ENCODE results near the gene IL17RB. TPM values are rescaled to one million over a fixed set of nuclear protein-coding genes. Genes with fewer than 3 reads are reported as not detected.

IL17RB gene
- total RNA-seq, 3 donors from 2014 or later, result 0.64 to 61.6 (median 46.5) TPM

GRCh38 chr3:53859178-53859577, 12.8 kb downstream of the IL17RB start:
- Histone ChIP-seq H3K36me3 (no peaks in the 10 kb centered on the region), H3K27me3 (no peaks in the 10 kb centered on the region), H3K4me3 (no peak overlapping the region), H3K27ac (no peak overlapping the region), H3K4me1 (no peaks in the 10 kb centered on the region), H3K9me3 (no peaks in the 10 kb centered on the region)
- TF ChIP-seq CTCF (IDR thresholded peaks at IDR 0.05) (no peak), POLR2A (IDR thresholded peaks at IDR 0.05) (no peak), POLR2AphosphoS5 (IDR thresholded peaks at IDR 0.05) (no peak)
- DNase-seq (ENCODE audit: low spot score in 2 of 2), result no peak
- intact Hi-C loops (cut with DNase I; ENCODE audit: low total_unique reads), result no loop called here

GRCh38 chr3:53860196-53860595, 13.8 kb downstream of the IL17RB start:
- TF ChIP-seq POLR2A (IDR thresholded peaks at IDR 0.05) (no peak), CTCF (IDR thresholded peaks at IDR 0.05) (no peak), POLR2AphosphoS5 (IDR thresholded peaks at IDR 0.05) (no peak)
- Histone ChIP-seq H3K27ac (no peak overlapping the region), H3K27me3 (no peaks in the 10 kb centered on the region), H3K4me3 (no peak overlapping the region), H3K36me3 (no peaks in the 10 kb centered on the region), H3K4me1 (no peaks in the 10 kb centered on the region), H3K9me3 (no peaks in the 10 kb centered on the region)
- intact Hi-C loops (cut with DNase I; ENCODE audit: low total_unique reads), result no loop called here
- DNase-seq (ENCODE audit: low spot score in 2 of 2), result no peak

GRCh38 chr3:53862241-53862640, 15.9 kb downstream of the IL17RB start:
- DNase-seq (ENCODE audit: low spot score in 2 of 2), result no peak
- intact Hi-C loops (cut with DNase I; ENCODE audit: low total_unique reads), result no loop called here
- no peak overlapping the region for H3K27ac ChIP-seq
- no peaks in the 10 kb centered on the region for H3K36me3 ChIP-seq
- TF ChIP-seq CTCF (IDR thresholded peaks at IDR 0.05), result no peak
- TF ChIP-seq POLR2AphosphoS5 (IDR thresholded peaks at IDR 0.05), result no peak
- TF ChIP-seq POLR2A (IDR thresholded peaks at IDR 0.05), result no peak
- no peaks in the 10 kb centered on the region for H3K27me3 ChIP-seq
- no peaks in the 10 kb centered on the region for H3K9me3 ChIP-seq
- H3K4me1 ChIP-seq, result no peaks in the 10 kb centered on the region
- H3K4me3 ChIP-seq, result no peak overlapping the region

- no peaks in the 10 kb centered on the region for H3K36me3 ChIP-seq
- no peak overlapping the region for H3K27ac ChIP-seq
- H3K4me3 ChIP-seq, result no peak overlapping the region
- H3K27me3 ChIP-seq, result no peaks in the 10 kb centered on the region
- H3K9me3 ChIP-seq, result no peaks in the 10 kb centered on the region
- no peak for TF ChIP-seq POLR2AphosphoS5 (IDR thresholded peaks at IDR 0.05)
- TF ChIP-seq POLR2A (IDR thresholded peaks at IDR 0.05), result no peak
- TF ChIP-seq CTCF (IDR thresholded peaks at IDR 0.05), result no peak
- no peaks in the 10 kb centered on the region for H3K4me1 ChIP-seq
- intact Hi-C loops (cut with DNase I; ENCODE audit: low total_unique reads), result no loop called here
- DNase-seq (ENCODE audit: low spot score in 2 of 2), result no peak
Measured at GRCh38 chr3:53863145-53863544, 16.8 kb downstream of the IL17RB start.

- H3K9me3 ChIP-seq, result no peaks in the 10 kb centered on the region
- TF ChIP-seq CTCF (IDR thresholded peaks at IDR 0.05), result no peak
- H3K4me3 ChIP-seq, result no peak overlapping the region
- intact Hi-C loops (cut with DNase I; ENCODE audit: low total_unique reads), result no loop called here
- H3K27ac ChIP-seq, result no peak overlapping the region
- peaks cover 4% of the 10 kb centered on the region for H3K36me3 ChIP-seq
- no peaks in the 10 kb centered on the region for H3K4me1 ChIP-seq
- no peak for DNase-seq (ENCODE audit: low spot score in 2 of 2)
- no peaks in the 10 kb centered on the region for H3K27me3 ChIP-seq
Measured at GRCh38 chr3:53865732-53866499, 19.5 kb downstream of the IL17RB start.

Data from breast epithelium (tissue), 4 donors.